Superior temporal gyrus (tissue), 1 donor: ENCODE results near the gene TPP2.

Source experiments
- DNase-seq: peaks from one replicate; pipeline ENCODE4 v3.0.0-alpha.2; 2016; ENCODE audit errors: extremely low spot score

TPP2 gene

GRCh38 chr13:102693776-102694175 lies 97.0 kb downstream of the TPP2 start:
- no peak for DNase-seq

GRCh38 chr13:102694937-102695336 lies 98.2 kb downstream of the TPP2 start, which contains the start of gene METTL21C:
Gene METTL21C, minus strand, starts transcription at chr13:102695044. Its CDS starts 546 bp downstream, at chr13:102694498.
- no peak for DNase-seq

- DNase-seq, result no peak
Observed at GRCh38 chr13:102696465-102696864, 99.7 kb downstream of the TPP2 start.

- DNase-seq, result no peak
Observed at GRCh38 chr13:102697264-102697663, 100.5 kb downstream of the TPP2 start.

- DNase-seq, result no peak
Observed at GRCh38 chr13:102697929-102698648, 101.3 kb downstream of the TPP2 start.

GRCh38 chr13:102698649-102698980 lies 101.8 kb downstream of the TPP2 start:
- DNase-seq, result no peak

- DNase-seq, result no peak
Observed at GRCh38 chr13:102699504-102699903, 102.7 kb downstream of the TPP2 start.

GRCh38 chr13:102700088-102701031 lies 103.6 kb downstream of the TPP2 start:
- DNase-seq, result no peak

GRCh38 chr13:102701331-102701730 lies 104.5 kb downstream of the TPP2 start:
- no peak for DNase-seq

- no peak for DNase-seq
Observed at GRCh38 chr13:102702965-102703725, 106.4 kb downstream of the TPP2 start.

- DNase-seq, result no peak
Observed at GRCh38 chr13:102703726-102704035, 106.9 kb downstream of the TPP2 start.

- no peak for DNase-seq
Observed at GRCh38 chr13:102704238-102705058, 107.7 kb downstream of the TPP2 start.

GRCh38 chr13:102707467-102707866 lies 110.7 kb downstream of the TPP2 start:
- DNase-seq, result peak; percentile 36

GRCh38 chr13:102708211-102708610 lies 111.4 kb downstream of the TPP2 start:
- DNase-seq, result no peak

GRCh38 chr13:102708991-102709390 lies 112.2 kb downstream of the TPP2 start:
- no peak for DNase-seq

- DNase-seq, result no peak
Observed at GRCh38 chr13:102709536-102709935, 112.8 kb downstream of the TPP2 start.

GRCh38 chr13:102710261-102710679 lies 113.5 kb downstream of the TPP2 start:
- DNase-seq, result no peak

GRCh38 chr13:102715447-102715846 lies 118.7 kb downstream of the TPP2 start:
- no peak for DNase-seq

- no peak for DNase-seq
Observed at GRCh38 chr13:102718746-102719145, 122.0 kb downstream of the TPP2 start.

- peak; percentile 87 for DNase-seq
Observed at GRCh38 chr13:102721800-102722231, 125.0 kb downstream of the TPP2 start.

GRCh38 chr13:102724923-102725322 lies 128.1 kb downstream of the TPP2 start:
- DNase-seq, result peak; percentile 75
